Measurements from ENCODE around the gene AKNAD1. TPM values are rescaled to one million over a fixed set of nuclear protein-coding genes. Genes with fewer than 3 reads are reported as not detected.
"Not testable (repeated sequence)": the region's sequence is repeated elsewhere in the genome, so short reads cannot be mapped to it uniquely, and the experiment has no call there.

The AKNAD1 gene
- total RNA-seq, 1 experiment from 2014 or later = 0.54 TPM

GRCh38 chr1:108791790-108792189, 65.1 kb downstream of the AKNAD1 start:
- ChIA-PET CTCF (no interaction called here), POLR2A (ENCODE audit: low non-redundant PET) (no interaction called here)
- DNase-seq (ENCODE audit: low spot score) = no peak
- Histone ChIP-seq H3K9me3 (ENCODE audit: low read depth, low read length, poor library complexity, severe bottlenecking) (peaks cover 17% of the 10 kb centered on the region), H3K27me3 (replicated peaks; ENCODE audit: insufficient read depth, low read depth, low read length, poor library complexity) (no peaks in the 10 kb centered on the region), H3K36me3 (ENCODE audit: insufficient read depth, low read length, poor library complexity, severe bottlenecking) (peaks cover 5% of the 10 kb centered on the region), H3K4me3 (ENCODE audit: low read depth, low read length, poor library complexity, severe bottlenecking) (no peak overlapping the region), H3K27ac (ENCODE audit: low read depth, low read length, poor library complexity, severe bottlenecking) (no peak overlapping the region), H3K4me1 (ENCODE audit: insufficient read depth, low read length, poor library complexity, severe bottlenecking) (no peaks in the 10 kb centered on the region)
- TF ChIP-seq EZH2 (IDR thresholded peaks at IDR 0.05; ENCODE audit: borderline replicate concordance, low read depth, low read length, poor library complexity, severe bottlenecking) = no peak
- no peak for TF ChIP-seq CTCF (conservative IDR thresholded peaks at IDR 0.05; ENCODE audit: low read depth, low read length)
- BruUV-seq (replicated peaks) = no TSS peak
- intact Hi-C loops (cut with micrococcal nuclease; ENCODE audit: unreplicated experiment) = no loop called here

GRCh38 chr1:108785880-108786279, 71.0 kb downstream of the AKNAD1 start:
- H3K4me1 ChIP-seq (ENCODE audit: insufficient read depth, low read length, poor library complexity, severe bottlenecking) = no peaks in the 10 kb centered on the region
- intact Hi-C loops (cut with micrococcal nuclease; ENCODE audit: unreplicated experiment) = no loop called here
- ChIA-PET POLR2A (ENCODE audit: low non-redundant PET) (no interaction called here), CTCF (no interaction called here)
- no peak overlapping the region for H3K4me3 ChIP-seq (ENCODE audit: low read depth, low read length, poor library complexity, severe bottlenecking)
- peaks cover 12% of the 10 kb centered on the region for H3K9me3 ChIP-seq (ENCODE audit: low read depth, low read length, poor library complexity, severe bottlenecking)
- no peaks in the 10 kb centered on the region for H3K27me3 ChIP-seq (replicated peaks; ENCODE audit: insufficient read depth, low read depth, low read length, poor library complexity)
- BruUV-seq (replicated peaks) = no TSS peak
- H3K27ac ChIP-seq (ENCODE audit: low read depth, low read length, poor library complexity, severe bottlenecking) = no peak overlapping the region
- no peak for TF ChIP-seq CTCF (conservative IDR thresholded peaks at IDR 0.05; ENCODE audit: low read depth, low read length)
- TF ChIP-seq EZH2 (IDR thresholded peaks at IDR 0.05; ENCODE audit: borderline replicate concordance, low read depth, low read length, poor library complexity, severe bottlenecking) = no peak
- peaks cover 12% of the 10 kb centered on the region for H3K36me3 ChIP-seq (ENCODE audit: insufficient read depth, low read length, poor library complexity, severe bottlenecking)
- no peak for DNase-seq (ENCODE audit: low spot score)

GRCh38 chr1:108785264-108785663, 71.6 kb downstream of the AKNAD1 start:
- no peak for DNase-seq (ENCODE audit: low spot score)
- TF ChIP-seq EZH2 (IDR thresholded peaks at IDR 0.05; ENCODE audit: borderline replicate concordance, low read depth, low read length, poor library complexity, severe bottlenecking) = no peak
- TF ChIP-seq CTCF (conservative IDR thresholded peaks at IDR 0.05; ENCODE audit: low read depth, low read length) = no peak
- Histone ChIP-seq H3K4me3 (ENCODE audit: low read depth, low read length, poor library complexity, severe bottlenecking) (no peak overlapping the region), H3K9me3 (ENCODE audit: low read depth, low read length, poor library complexity, severe bottlenecking) (peaks cover 12% of the 10 kb centered on the region), H3K36me3 (ENCODE audit: insufficient read depth, low read length, poor library complexity, severe bottlenecking) (peaks cover 12% of the 10 kb centered on the region), H3K27ac (ENCODE audit: low read depth, low read length, poor library complexity, severe bottlenecking) (no peak overlapping the region), H3K27me3 (replicated peaks; ENCODE audit: insufficient read depth, low read depth, low read length, poor library complexity) (no peaks in the 10 kb centered on the region), H3K4me1 (ENCODE audit: insufficient read depth, low read length, poor library complexity, severe bottlenecking) (no peaks in the 10 kb centered on the region)
- no TSS peak for BruUV-seq (replicated peaks)
- POLR2A ChIA-PET (ENCODE audit: low non-redundant PET) = no interaction called here
- intact Hi-C loops (cut with micrococcal nuclease; ENCODE audit: unreplicated experiment) = no loop called here
- CTCF ChIA-PET = no interaction called here

GRCh38 chr1:108781575-108781944, 75.3 kb downstream of the AKNAD1 start:
- H3K27ac ChIP-seq (ENCODE audit: low read depth, low read length, poor library complexity, severe bottlenecking); POLR2A ChIA-PET (ENCODE audit: low non-redundant PET); DNase-seq (ENCODE audit: low spot score); H3K27me3 ChIP-seq (replicated peaks; ENCODE audit: insufficient read depth, low read depth, low read length, poor library complexity); intact Hi-C loops (cut with micrococcal nuclease; ENCODE audit: unreplicated experiment); BruUV-seq (replicated peaks); H3K4me1 ChIP-seq (ENCODE audit: insufficient read depth, low read length, poor library complexity, severe bottlenecking); H3K4me3 ChIP-seq (ENCODE audit: low read depth, low read length, poor library complexity, severe bottlenecking): not testable (repeated sequence)
- H3K36me3 ChIP-seq (ENCODE audit: insufficient read depth, low read length, poor library complexity, severe bottlenecking) = peaks cover 17% of the 10 kb centered on the region
- H3K9me3 ChIP-seq (ENCODE audit: low read depth, low read length, poor library complexity, severe bottlenecking) = peaks cover 12% of the 10 kb centered on the region
- CTCF ChIA-PET = interaction anchor here (0.6 kb wide), 1 partner anchor 138 kb away, joined by 4 read pairs; no protein-coding TSS in a partner anchor
